ENCODE data around the gene NEGR1. TPM values are rescaled to one million over a fixed set of nuclear protein-coding genes. Genes with fewer than 3 reads are reported as not detected.

The NEGR1 gene
- total and polyA plus RNA-seq, 4 donors = 0.08 to 0.14 (median 0.12) TPM; not detected in 1

DNA sequence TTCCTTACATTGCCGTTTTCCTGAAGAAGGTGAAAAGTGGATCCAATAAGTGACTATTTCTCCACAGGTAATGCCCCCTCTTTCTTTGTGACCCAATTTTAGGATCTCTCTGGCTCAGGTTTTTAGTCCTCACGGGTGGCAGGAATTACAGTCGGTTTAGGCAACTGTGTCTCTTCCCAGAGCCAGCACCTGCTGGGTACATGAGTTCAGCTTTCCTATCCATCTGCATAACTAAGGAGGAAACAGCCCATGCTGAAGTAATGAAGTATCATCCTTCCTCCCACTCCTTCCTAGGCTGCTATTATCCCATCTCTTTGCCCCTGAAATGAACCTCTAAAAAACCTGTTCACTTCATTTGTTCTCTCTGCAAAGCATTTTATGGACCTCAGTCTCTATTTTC, 544.6 kb downstream of the NEGR1 start:
- no peak overlapping the region for H3K4me3 ChIP-seq (ENCODE audit: low read depth in 1 of 3, low read length in 3 of 3)
- 59% methylated on average over 3 of the region's 3 CpGs for WGBS
- H3K27ac ChIP-seq (ENCODE audit: low read depth in 1 of 2, low read length in 2 of 2) = no peak overlapping the region
- no peaks in the 10 kb centered on the region for H3K9me3 ChIP-seq (ENCODE audit: control insufficient read depth in 4 of 4, low read length in 3 of 4)
- H3K4me1 ChIP-seq (ENCODE audit: control insufficient read depth in 4 of 4, insufficient read depth in 4 of 4, low read length in 3 of 4) = no peaks in the 10 kb centered on the region
- H3K36me3 ChIP-seq (ENCODE audit: control insufficient read depth in 4 of 4, insufficient read depth in 3 of 4, low read depth in 1 of 4, low read length in 3 of 4) = no peaks in the 10 kb centered on the region
- no peak for DNase-seq (ENCODE audit: low spot score)
- H3K27me3 ChIP-seq (ENCODE audit: control insufficient read depth in 4 of 4, insufficient read depth in 4 of 4, low read length in 3 of 4) = no peaks in the 10 kb centered on the region
- TF ChIP-seq GABPA (IDR thresholded peaks at IDR 0.05 in 1 of 2, conservative IDR thresholded peaks at IDR 0.05 in 1 of 2) (no peak), EGR1 (IDR thresholded peaks at IDR 0.05; ENCODE audit: low read depth in 2 of 2) (no peak), RXRA (IDR thresholded peaks at IDR 0.05) (no peak), RAD21 (IDR thresholded peaks at IDR 0.05) (no peak), YY1 (IDR thresholded peaks at IDR 0.05) (no peak), SP1 (IDR thresholded peaks at IDR 0.05) (no peak), TAF1 (conservative IDR thresholded peaks at IDR 0.05) (no peak), HNF4G (IDR thresholded peaks at IDR 0.05) (no peak), NR2F2 (IDR thresholded peaks at IDR 0.05) (no peak), JUND (IDR thresholded peaks at IDR 0.05) (no peak)
- TF ChIP-seq, protein P1, sequence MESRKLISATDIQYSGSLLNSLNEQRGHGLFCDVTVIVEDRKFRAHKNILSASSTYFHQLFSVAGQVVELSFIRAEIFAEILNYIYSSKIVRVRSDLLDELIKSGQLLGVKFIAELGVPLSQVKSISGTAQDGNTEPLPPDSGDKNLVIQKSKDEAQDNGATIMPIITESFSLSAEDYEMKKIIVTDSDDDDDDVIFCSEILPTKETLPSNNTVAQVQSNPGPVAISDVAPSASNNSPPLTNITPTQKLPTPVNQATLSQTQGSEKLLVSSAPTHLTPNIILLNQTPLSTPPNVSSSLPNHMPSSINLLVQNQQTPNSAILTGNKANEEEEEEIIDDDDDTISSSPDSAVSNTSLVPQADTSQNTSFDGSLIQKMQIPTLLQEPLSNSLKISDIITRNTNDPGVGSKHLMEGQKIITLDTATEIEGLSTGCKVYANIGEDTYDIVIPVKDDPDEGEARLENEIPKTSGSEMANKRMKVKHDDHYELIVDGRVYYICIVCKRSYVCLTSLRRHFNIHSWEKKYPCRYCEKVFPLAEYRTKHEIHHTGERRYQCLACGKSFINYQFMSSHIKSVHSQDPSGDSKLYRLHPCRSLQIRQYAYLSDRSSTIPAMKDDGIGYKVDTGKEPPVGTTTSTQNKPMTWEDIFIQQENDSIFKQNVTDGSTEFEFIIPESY (IDR thresholded peaks at IDR 0.05) = no peak
- TF ChIP-seq, protein P2, sequence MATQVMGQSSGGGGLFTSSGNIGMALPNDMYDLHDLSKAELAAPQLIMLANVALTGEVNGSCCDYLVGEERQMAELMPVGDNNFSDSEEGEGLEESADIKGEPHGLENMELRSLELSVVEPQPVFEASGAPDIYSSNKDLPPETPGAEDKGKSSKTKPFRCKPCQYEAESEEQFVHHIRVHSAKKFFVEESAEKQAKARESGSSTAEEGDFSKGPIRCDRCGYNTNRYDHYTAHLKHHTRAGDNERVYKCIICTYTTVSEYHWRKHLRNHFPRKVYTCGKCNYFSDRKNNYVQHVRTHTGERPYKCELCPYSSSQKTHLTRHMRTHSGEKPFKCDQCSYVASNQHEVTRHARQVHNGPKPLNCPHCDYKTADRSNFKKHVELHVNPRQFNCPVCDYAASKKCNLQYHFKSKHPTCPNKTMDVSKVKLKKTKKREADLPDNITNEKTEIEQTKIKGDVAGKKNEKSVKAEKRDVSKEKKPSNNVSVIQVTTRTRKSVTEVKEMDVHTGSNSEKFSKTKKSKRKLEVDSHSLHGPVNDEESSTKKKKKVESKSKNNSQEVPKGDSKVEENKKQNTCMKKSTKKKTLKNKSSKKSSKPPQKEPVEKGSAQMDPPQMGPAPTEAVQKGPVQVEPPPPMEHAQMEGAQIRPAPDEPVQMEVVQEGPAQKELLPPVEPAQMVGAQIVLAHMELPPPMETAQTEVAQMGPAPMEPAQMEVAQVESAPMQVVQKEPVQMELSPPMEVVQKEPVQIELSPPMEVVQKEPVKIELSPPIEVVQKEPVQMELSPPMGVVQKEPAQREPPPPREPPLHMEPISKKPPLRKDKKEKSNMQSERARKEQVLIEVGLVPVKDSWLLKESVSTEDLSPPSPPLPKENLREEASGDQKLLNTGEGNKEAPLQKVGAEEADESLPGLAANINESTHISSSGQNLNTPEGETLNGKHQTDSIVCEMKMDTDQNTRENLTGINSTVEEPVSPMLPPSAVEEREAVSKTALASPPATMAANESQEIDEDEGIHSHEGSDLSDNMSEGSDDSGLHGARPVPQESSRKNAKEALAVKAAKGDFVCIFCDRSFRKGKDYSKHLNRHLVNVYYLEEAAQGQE (IDR thresholded peaks at IDR 0.05) = no peak
- TF ChIP-seq, protein P3, sequence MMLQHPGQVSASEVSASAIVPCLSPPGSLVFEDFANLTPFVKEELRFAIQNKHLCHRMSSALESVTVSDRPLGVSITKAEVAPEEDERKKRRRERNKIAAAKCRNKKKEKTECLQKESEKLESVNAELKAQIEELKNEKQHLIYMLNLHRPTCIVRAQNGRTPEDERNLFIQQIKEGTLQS (IDR thresholded peaks at IDR 0.05) = no peak
- H3K9ac ChIP-seq (ENCODE audit: low read depth in 1 of 2, low read length in 2 of 2) = no peak overlapping the region

GRCh38 chr1:71733121-71733520, 549.2 kb downstream of the NEGR1 start:
- H3K4me1 ChIP-seq (ENCODE audit: control insufficient read depth in 4 of 4, insufficient read depth in 4 of 4, low read length in 3 of 4) = no peaks in the 10 kb centered on the region
- H3K4me3 ChIP-seq (ENCODE audit: low read depth in 1 of 3, low read length in 3 of 3) = no peak overlapping the region
- DNase-seq (ENCODE audit: low spot score) = no peak
- no peaks in the 10 kb centered on the region for H3K9me3 ChIP-seq (ENCODE audit: control insufficient read depth in 4 of 4, low read length in 3 of 4)
- 51% methylated on average over 2 of the region's 2 CpGs for WGBS
- H3K27me3 ChIP-seq (ENCODE audit: control insufficient read depth in 4 of 4, insufficient read depth in 4 of 4, low read length in 3 of 4) = no peaks in the 10 kb centered on the region
- no peak overlapping the region for H3K9ac ChIP-seq (ENCODE audit: low read depth in 1 of 2, low read length in 2 of 2)
- no peaks in the 10 kb centered on the region for H3K36me3 ChIP-seq (ENCODE audit: control insufficient read depth in 4 of 4, insufficient read depth in 3 of 4, low read depth in 1 of 4, low read length in 3 of 4)
- H3K27ac ChIP-seq (ENCODE audit: low read depth in 1 of 2, low read length in 2 of 2) = no peak overlapping the region
- TF ChIP-seq RXRA (IDR thresholded peaks at IDR 0.05) = no peak
- no peak for TF ChIP-seq SP1 (IDR thresholded peaks at IDR 0.05)
- TF ChIP-seq EGR1 (IDR thresholded peaks at IDR 0.05; ENCODE audit: low read depth in 2 of 2) = no peak
- no peak for TF ChIP-seq FOXA2 (IDR thresholded peaks at IDR 0.05)
- TF ChIP-seq TAF1 (conservative IDR thresholded peaks at IDR 0.05) = no peak
- TF ChIP-seq, protein P1 (IDR thresholded peaks at IDR 0.05) = no peak
- TF ChIP-seq, protein P4, sequence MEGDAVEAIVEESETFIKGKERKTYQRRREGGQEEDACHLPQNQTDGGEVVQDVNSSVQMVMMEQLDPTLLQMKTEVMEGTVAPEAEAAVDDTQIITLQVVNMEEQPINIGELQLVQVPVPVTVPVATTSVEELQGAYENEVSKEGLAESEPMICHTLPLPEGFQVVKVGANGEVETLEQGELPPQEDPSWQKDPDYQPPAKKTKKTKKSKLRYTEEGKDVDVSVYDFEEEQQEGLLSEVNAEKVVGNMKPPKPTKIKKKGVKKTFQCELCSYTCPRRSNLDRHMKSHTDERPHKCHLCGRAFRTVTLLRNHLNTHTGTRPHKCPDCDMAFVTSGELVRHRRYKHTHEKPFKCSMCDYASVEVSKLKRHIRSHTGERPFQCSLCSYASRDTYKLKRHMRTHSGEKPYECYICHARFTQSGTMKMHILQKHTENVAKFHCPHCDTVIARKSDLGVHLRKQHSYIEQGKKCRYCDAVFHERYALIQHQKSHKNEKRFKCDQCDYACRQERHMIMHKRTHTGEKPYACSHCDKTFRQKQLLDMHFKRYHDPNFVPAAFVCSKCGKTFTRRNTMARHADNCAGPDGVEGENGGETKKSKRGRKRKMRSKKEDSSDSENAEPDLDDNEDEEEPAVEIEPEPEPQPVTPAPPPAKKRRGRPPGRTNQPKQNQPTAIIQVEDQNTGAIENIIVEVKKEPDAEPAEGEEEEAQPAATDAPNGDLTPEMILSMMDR (IDR thresholded peaks at IDR 0.05; ENCODE audit: low read depth, low read length, missing input control) = no peak
- TF ChIP-seq, protein P3 (IDR thresholded peaks at IDR 0.05) = no peak
- TF ChIP-seq HNF4A (conservative IDR thresholded peaks at IDR 0.05) = no peak
- no peak for TF ChIP-seq JUND (IDR thresholded peaks at IDR 0.05)
- no peak for TF ChIP-seq RAD21 (IDR thresholded peaks at IDR 0.05)
- TF ChIP-seq FOXA1 (IDR thresholded peaks at IDR 0.05) = no peak
- TF ChIP-seq MAX (IDR thresholded peaks at IDR 0.05) = no peak
- no peak for TF ChIP-seq YY1 (IDR thresholded peaks at IDR 0.05)
- TF ChIP-seq GABPA (IDR thresholded peaks at IDR 0.05 in 1 of 2, conservative IDR thresholded peaks at IDR 0.05 in 1 of 2) = no peak
- TF ChIP-seq, protein P2 (IDR thresholded peaks at IDR 0.05) = no peak
